ENCODE data around the gene FAM149A.

FAM149A gene

GRCh38 chr4:186118582-186118981 lies 14.1 kb downstream of the FAM149A start:
- no peak overlapping the region for H3K4me3 ChIP-seq (ENCODE audit: low read length)
- H3K36me3 ChIP-seq (ENCODE audit: insufficient read depth, low read length), result no peaks in the 10 kb centered on the region
- H3K4me1 ChIP-seq (ENCODE audit: insufficient read depth, low read length), result no peaks in the 10 kb centered on the region
- H2AFZ ChIP-seq (ENCODE audit: low read depth, low read length), result no peak overlapping the region
- H3K27me3 ChIP-seq (ENCODE audit: insufficient read depth, low read length), result peaks cover 2% of the 10 kb centered on the region
- H3K9me3 ChIP-seq (ENCODE audit: low read length), result no peaks in the 10 kb centered on the region

GRCh38 chr4:186121057-186121456 lies 16.6 kb downstream of the FAM149A start:
- no peak overlapping the region for H3K4me3 ChIP-seq (ENCODE audit: low read length)
- no peaks in the 10 kb centered on the region for H3K9me3 ChIP-seq (ENCODE audit: low read length)
- H3K27me3 ChIP-seq (ENCODE audit: insufficient read depth, low read length), result peaks cover 2% of the 10 kb centered on the region
- H3K36me3 ChIP-seq (ENCODE audit: insufficient read depth, low read length), result no peaks in the 10 kb centered on the region
- no peaks in the 10 kb centered on the region for H3K4me1 ChIP-seq (ENCODE audit: insufficient read depth, low read length)
- H2AFZ ChIP-seq (ENCODE audit: low read depth, low read length), result no peak overlapping the region

- no peaks in the 10 kb centered on the region for H3K27me3 ChIP-seq (ENCODE audit: insufficient read depth, low read length)
- H3K4me3 ChIP-seq (ENCODE audit: low read length), result no peak overlapping the region
- no peaks in the 10 kb centered on the region for H3K36me3 ChIP-seq (ENCODE audit: insufficient read depth, low read length)
- H3K9me3 ChIP-seq (ENCODE audit: low read length), result no peaks in the 10 kb centered on the region
- H2AFZ ChIP-seq (ENCODE audit: low read depth, low read length), result no peak overlapping the region
- H3K4me1 ChIP-seq (ENCODE audit: insufficient read depth, low read length), result peaks cover 25% of the 10 kb centered on the region
These were observed 24.3 kb downstream of the FAM149A start for GRCh38 chr4:186128842-186129241.

GRCh38 chr4:186131935-186132334 lies 27.4 kb downstream of the FAM149A start:
- H3K4me3 ChIP-seq (ENCODE audit: low read length), result no peak overlapping the region
- H3K9me3 ChIP-seq (ENCODE audit: low read length), result no peaks in the 10 kb centered on the region
- no peaks in the 10 kb centered on the region for H3K36me3 ChIP-seq (ENCODE audit: insufficient read depth, low read length)
- peak overlapping the region; percentile 6 for H2AFZ ChIP-seq (ENCODE audit: low read depth, low read length)
- peaks cover 25% of the 10 kb centered on the region for H3K4me1 ChIP-seq (ENCODE audit: insufficient read depth, low read length)
- no peaks in the 10 kb centered on the region for H3K27me3 ChIP-seq (ENCODE audit: insufficient read depth, low read length)

GRCh38 chr4:186132577-186133242 lies 28.2 kb downstream of the FAM149A start:
- H3K27me3 ChIP-seq (ENCODE audit: insufficient read depth, low read length), result no peaks in the 10 kb centered on the region
- no peaks in the 10 kb centered on the region for H3K9me3 ChIP-seq (ENCODE audit: low read length)
- peak overlapping the region; percentile 24 for H3K4me3 ChIP-seq (ENCODE audit: low read length)
- no peaks in the 10 kb centered on the region for H3K36me3 ChIP-seq (ENCODE audit: insufficient read depth, low read length)
- H2AFZ ChIP-seq (ENCODE audit: low read depth, low read length), result peak overlapping the region; percentile 6
- H3K4me1 ChIP-seq (ENCODE audit: insufficient read depth, low read length), result peaks cover 25% of the 10 kb centered on the region

- Histone ChIP-seq H3K27me3 (ENCODE audit: insufficient read depth, low read length) (peaks cover 1% of the 10 kb centered on the region), H3K36me3 (ENCODE audit: insufficient read depth, low read length) (no peaks in the 10 kb centered on the region), H3K4me3 (ENCODE audit: low read length) (no peak overlapping the region), H3K9me3 (ENCODE audit: low read length) (no peaks in the 10 kb centered on the region), H3K4me1 (ENCODE audit: insufficient read depth, low read length) (peaks cover 25% of the 10 kb centered on the region), H2AFZ (ENCODE audit: low read depth, low read length) (peak overlapping the region; percentile 24)
These were observed 29.8 kb downstream of the FAM149A start for GRCh38 chr4:186134257-186134656.

- Histone ChIP-seq H3K4me3 (ENCODE audit: low read length) (no peak overlapping the region), H3K4me1 (ENCODE audit: insufficient read depth, low read length) (peaks cover 25% of the 10 kb centered on the region), H3K27me3 (ENCODE audit: insufficient read depth, low read length) (peaks cover 5% of the 10 kb centered on the region), H3K9me3 (ENCODE audit: low read length) (no peaks in the 10 kb centered on the region), H2AFZ (ENCODE audit: low read depth, low read length) (no peak overlapping the region), H3K36me3 (ENCODE audit: insufficient read depth, low read length) (no peaks in the 10 kb centered on the region)
These were observed 30.4 kb downstream of the FAM149A start for GRCh38 chr4:186134861-186135260.

GRCh38 chr4:186137196-186137794 lies 32.8 kb downstream of the FAM149A start:
- peaks cover 7% of the 10 kb centered on the region for H3K27me3 ChIP-seq (ENCODE audit: insufficient read depth, low read length)
- H3K9me3 ChIP-seq (ENCODE audit: low read length), result no peaks in the 10 kb centered on the region
- H3K4me1 ChIP-seq (ENCODE audit: insufficient read depth, low read length), result peaks cover 13% of the 10 kb centered on the region
- no peaks in the 10 kb centered on the region for H3K36me3 ChIP-seq (ENCODE audit: insufficient read depth, low read length)
- no peak overlapping the region for H2AFZ ChIP-seq (ENCODE audit: low read depth, low read length)
- no peak overlapping the region for H3K4me3 ChIP-seq (ENCODE audit: low read length)

- Histone ChIP-seq H3K9me3 (ENCODE audit: low read length) (no peaks in the 10 kb centered on the region), H2AFZ (ENCODE audit: low read depth, low read length) (peak overlapping the region; percentile 83), H3K36me3 (ENCODE audit: insufficient read depth, low read length) (no peaks in the 10 kb centered on the region), H3K4me3 (ENCODE audit: low read length) (peak overlapping the region; percentile 62), H3K27me3 (ENCODE audit: insufficient read depth, low read length) (peaks cover 4% of the 10 kb centered on the region), H3K4me1 (ENCODE audit: insufficient read depth, low read length) (peaks cover 19% of the 10 kb centered on the region)
These were observed 39.9 kb downstream of the FAM149A start for GRCh38 chr4:186144198-186144945.

GRCh38 chr4:186144946-186145569 lies 40.6 kb downstream of the FAM149A start:
- Histone ChIP-seq H3K9me3 (ENCODE audit: low read length) (no peaks in the 10 kb centered on the region), H3K4me1 (ENCODE audit: insufficient read depth, low read length) (peaks cover 19% of the 10 kb centered on the region), H3K27me3 (ENCODE audit: insufficient read depth, low read length) (peaks cover 2% of the 10 kb centered on the region), H3K4me3 (ENCODE audit: low read length) (peak overlapping the region; percentile 62), H2AFZ (ENCODE audit: low read depth, low read length) (peak overlapping the region; percentile 89), H3K36me3 (ENCODE audit: insufficient read depth, low read length) (no peaks in the 10 kb centered on the region)

GRCh38 chr4:186146458-186146857 lies 42.0 kb downstream of the FAM149A start:
- Histone ChIP-seq H3K27me3 (ENCODE audit: insufficient read depth, low read length) (peaks cover 2% of the 10 kb centered on the region), H3K36me3 (ENCODE audit: insufficient read depth, low read length) (no peaks in the 10 kb centered on the region), H3K4me3 (ENCODE audit: low read length) (no peak overlapping the region), H3K9me3 (ENCODE audit: low read length) (no peaks in the 10 kb centered on the region), H2AFZ (ENCODE audit: low read depth, low read length) (no peak overlapping the region), H3K4me1 (ENCODE audit: insufficient read depth, low read length) (peaks cover 19% of the 10 kb centered on the region)

GRCh38 chr4:186148336-186148975 lies 44.0 kb downstream of the FAM149A start:
- Histone ChIP-seq H3K4me3 (ENCODE audit: low read length) (no peak overlapping the region), H2AFZ (ENCODE audit: low read depth, low read length) (no peak overlapping the region), H3K4me1 (ENCODE audit: insufficient read depth, low read length) (peaks cover 19% of the 10 kb centered on the region), H3K9me3 (ENCODE audit: low read length) (no peaks in the 10 kb centered on the region), H3K36me3 (ENCODE audit: insufficient read depth, low read length) (no peaks in the 10 kb centered on the region), H3K27me3 (ENCODE audit: insufficient read depth, low read length) (no peaks in the 10 kb centered on the region)

Measured in neuron (in vitro differentiated cells).